Kasumi-1 (cell line): ENCODE data around the gene VILL.
"Not testable (repeated sequence)": the region's sequence is repeated elsewhere in the genome, so short reads cannot be mapped to it uniquely, and the experiment has no call there.

ENCODE experiments used
- DNase-seq, 2 experiments: peaks; one replicate each; lab custom pipeline; 2025; lab: John Stamatoyannopoulos, UW

Gene VILL

GRCh38 chr3:38036286-38036685, 45.7 kb downstream of the VILL start:
- DNase-seq, result no peak

- DNase-seq, result no peak
These were observed 46.3 kb downstream of the VILL start for GRCh38 chr3:38036906-38037305.

DNA sequence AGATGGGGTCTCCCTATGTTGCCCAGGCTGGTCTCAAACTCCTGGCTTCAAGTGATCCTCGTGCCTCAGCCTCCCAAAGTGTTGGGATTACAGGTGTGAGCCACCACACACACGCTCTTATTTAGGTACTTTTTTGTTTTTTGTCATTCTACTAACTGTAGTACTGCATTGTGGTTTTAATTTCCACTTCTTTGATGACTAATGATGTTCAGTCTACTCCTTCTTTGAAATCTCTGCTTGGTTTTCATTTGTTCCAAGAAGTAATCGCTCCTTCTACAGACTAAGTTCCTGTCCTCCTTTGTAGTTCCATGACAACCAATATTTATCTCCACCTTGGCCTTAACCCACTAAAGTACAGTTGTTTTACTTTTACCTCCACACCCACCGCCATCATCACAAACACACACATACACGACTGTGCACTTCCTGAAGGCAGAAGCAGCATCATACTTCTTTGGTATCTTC, 47.9 kb downstream of the VILL start:
- no peak for DNase-seq

DNA sequence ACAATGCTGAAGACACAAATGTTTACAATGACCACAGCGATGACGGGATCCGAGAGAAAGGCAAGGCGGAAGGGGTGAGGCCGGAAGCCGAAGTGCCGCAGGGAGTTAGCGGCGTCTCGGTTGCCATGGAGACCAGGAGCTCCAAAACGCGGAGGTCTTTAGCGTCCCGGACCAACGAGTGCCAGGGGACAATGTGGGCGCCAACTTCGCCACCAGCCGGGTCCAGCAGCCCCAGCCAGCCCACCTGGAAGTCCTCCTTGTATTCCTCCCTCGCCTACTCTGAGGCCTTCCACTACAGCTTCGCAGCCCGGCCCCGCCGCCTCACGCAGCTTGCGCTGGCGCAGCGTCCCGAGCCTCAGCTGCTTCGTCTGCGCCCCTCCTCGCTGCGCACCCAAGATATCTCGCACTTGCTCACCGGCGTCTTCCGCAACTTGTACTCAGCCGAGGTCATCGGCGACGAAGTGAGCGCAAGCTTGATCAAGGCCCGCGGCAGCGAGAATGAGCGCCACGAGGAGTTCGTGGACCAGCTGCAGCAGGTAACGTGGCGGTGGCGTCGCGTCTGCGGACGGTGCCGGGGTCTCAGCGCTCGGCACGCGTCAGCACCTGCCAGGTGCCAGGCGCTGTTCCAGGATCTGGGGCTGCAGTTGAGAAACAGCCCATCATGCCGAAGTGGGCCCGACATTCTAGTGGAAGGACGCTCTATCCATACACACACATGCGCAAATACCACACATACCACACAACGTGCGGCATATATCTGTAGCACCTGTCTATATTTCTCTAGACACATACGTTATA, 48.7 kb downstream of the VILL start, which contains the start of gene DLEC1:
DLEC1 (plus strand) TSS at position 108 of the 798 bp plus-strand sequence; CDS start at position 126, 18 bp downstream.
- peak; percentile 4 to 9 for DNase-seq

- DNase-seq, result peak; percentile 85 to 89
These were observed 49.3 kb downstream of the VILL start for GRCh38 chr3:38039899-38040261.

DNA sequence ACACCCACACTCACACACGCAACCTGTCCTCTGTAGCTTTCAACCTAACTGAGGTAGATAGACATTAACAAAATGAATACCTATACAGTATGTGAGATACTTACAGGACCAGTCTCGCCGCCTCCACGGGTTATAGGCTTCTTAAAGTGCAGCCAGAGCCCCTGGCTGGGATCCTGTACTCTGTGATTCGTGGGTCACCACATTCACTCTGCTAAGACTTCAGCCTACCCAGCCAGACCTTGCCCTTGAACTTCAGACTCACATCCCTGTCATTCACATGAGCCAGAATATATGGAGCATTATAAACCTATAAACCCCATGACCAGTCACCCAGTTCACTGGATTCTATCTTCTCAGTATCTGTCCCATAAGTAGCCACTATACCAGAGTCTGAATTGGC, 49.8 kb downstream of the VILL start:
- DNase-seq, result no peak

- no peak for DNase-seq
These were observed 52.9 kb downstream of the VILL start for GRCh38 chr3:38043486-38043885.

- no peak for DNase-seq
These were observed 55.4 kb downstream of the VILL start for GRCh38 chr3:38046027-38046426.

DNA sequence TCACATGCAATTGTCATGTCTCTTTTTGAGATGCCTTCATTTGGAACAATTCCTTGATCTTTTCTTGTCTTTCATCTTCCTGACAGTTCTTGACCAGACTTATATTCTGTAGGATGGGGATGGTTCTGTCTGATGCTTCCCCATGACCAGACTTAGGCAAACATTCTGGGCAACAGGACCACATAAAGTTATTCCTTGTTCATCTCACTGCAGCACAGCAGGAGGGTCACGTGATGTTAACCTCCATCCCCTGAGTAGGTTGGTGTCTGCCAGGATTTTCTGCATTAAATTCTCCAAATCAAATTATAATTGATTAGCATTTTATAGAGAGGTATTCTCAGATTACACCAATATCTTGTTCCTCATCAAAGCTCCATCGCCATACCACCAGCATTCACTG, 56.2 kb downstream of the VILL start:
- DNase-seq, result no peak

- DNase-seq, result no peak
These were observed 57.3 kb downstream of the VILL start for GRCh38 chr3:38047896-38048295.

- DNase-seq, result no peak
These were observed 59.0 kb downstream of the VILL start for GRCh38 chr3:38049358-38050126.

GRCh38 chr3:38051131-38051530, 60.5 kb downstream of the VILL start:
- DNase-seq, result no peak

DNA sequence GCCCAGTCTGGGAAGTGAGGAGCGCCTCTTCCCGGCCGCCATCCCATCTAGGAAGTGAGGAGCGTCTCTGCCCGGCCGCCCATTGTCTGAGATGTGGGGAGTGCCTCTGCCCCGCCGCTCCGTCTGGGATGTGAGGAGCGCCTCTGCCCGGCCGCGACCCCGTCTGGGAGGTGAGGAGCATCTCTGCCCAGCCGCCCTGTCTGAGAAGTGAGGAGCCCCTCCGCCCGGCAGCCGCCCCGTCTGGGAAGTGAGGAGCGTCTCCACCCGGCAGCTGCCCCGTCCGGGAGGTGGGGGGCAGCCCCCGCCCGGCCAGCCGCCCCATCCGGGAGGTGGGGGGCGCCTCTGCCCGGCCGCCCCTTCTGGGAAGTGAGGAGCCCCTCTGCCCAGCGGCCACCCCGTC, 62.7 kb downstream of the VILL start:
- not testable (repeated sequence) for DNase-seq

DNA sequence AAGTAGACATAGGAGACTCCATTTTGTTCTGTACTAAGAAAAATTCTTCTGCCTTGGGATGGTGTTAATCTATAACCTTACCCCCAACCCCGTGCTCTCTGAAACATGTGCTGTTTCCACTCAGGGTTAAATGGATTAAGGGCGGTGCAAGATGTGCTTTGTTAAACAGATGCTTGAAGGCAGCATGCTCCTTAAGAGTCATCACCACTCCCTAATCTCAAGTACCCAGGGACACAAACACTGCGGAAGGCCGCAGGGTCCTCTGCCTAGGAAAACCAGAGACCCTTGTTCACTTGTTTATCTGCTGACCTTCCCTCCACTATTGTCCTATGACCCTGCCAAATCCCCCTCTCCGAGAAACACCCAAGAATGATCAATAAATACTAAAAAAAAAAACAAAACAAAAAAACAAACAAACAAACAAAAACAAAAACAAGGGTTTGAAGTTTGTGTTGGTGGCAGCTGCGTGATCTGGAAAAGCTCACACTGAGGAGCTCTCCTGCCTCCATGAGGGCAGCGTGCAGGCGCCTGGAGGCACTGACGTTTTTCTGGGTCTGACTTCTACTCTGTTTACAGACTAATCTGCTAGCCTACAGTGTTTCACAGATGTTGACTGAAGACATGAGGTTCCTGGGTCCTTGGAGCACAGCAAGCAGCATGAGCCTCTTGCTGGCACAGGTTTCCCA, 63.4 kb downstream of the VILL start:
- not testable (repeated sequence) for DNase-seq

DNA sequence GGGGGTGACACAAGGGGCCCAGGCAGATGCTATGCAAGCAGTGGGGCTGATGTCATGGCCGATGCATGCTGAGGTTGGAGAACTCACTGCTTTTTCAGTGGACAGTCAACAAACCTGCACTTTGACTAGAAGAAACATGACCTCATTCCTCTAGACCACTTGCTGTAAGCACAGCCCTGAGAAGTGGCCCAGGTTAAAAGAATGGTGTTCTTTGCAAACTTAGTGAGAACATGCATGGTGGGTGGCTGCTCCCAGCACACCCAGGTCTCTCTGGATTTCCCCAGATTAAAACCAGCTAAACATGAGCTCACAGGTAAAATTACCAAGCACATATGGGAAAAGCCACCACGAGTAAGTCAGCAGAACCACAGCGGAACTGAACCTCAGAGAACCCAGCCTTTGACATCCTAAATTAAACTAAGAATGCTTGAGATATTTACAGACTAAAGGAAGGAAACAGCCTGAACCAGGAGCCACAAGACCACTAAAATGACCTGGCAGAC, 64.0 kb downstream of the VILL start:
- DNase-seq, result no peak
